AG04450 (cell line): ENCODE data around the gene ABCB6. TPM values are rescaled to one million over a fixed set of nuclear protein-coding genes. Genes with fewer than 3 reads are reported as not detected.

Experiments used
- CTCF ChIA-PET: fragments of 300-600, 350-600 bp; formaldehyde crosslinking; extraction: SDS; loops from one replicate; lab custom pipeline; 2022; ENCODE audit warnings: antibody characterized with exemption, inconsistent platforms; lab: Charles Lee
- POLR2A ChIA-PET: fragments of 350-600 bp; formaldehyde crosslinking; extraction: SDS; loops from one replicate; lab custom pipeline; 2021; ENCODE audit warnings: antibody characterized with exemption, inconsistent platforms; lab: Yijun Ruan, JAX
- DNase-seq: peaks from one replicate; pipeline ENCODE4 v3.0.0-alpha.2; 2011; ENCODE audit warnings: low read depth, low spot score
- H3K27ac ChIP-seq: one replicate; pipeline ENCODE4 v1.5.1; 2012; ENCODE audit warnings: low read depth, low read length, control low read depth
- H3K27me3 ChIP-seq: one replicate; pipeline ENCODE4 v1.6.0; 2012; ENCODE audit warnings: low read length; ENCODE audit not compliant: control insufficient read depth, insufficient read depth
- H3K4me3 ChIP-seq: 2 replicates; pipeline ENCODE4 v1.5.1; 2011; ENCODE audit warnings: mild to moderate bottlenecking, low read depth, low read length, control low read depth
- H3K9me3 ChIP-seq: 2 replicates; pipeline ENCODE4 v1.5.1; 2012; ENCODE audit warnings: low read length; ENCODE audit not compliant: control insufficient read depth, insufficient read depth
- polyA plus RNA-seq: library from polyadenylated mRNA; depleted of rRNA; stranded (reverse); fragments of >200 nt; gene quantifications from 2 replicates; pipeline ENCODE4 v1.2.3, GENCODE V29; 2011
- TF ChIP-seq, protein P1 (sequence below): IDR thresholded peaks from 2 replicates; pipeline ENCODE4 v1.5.1; 2011; ENCODE audit warnings: low read depth, low read length, control low read depth, inconsistent platforms

Gene ABCB6
- polyA plus RNA-seq, 1 experiment = 22.2 TPM

DNA sequence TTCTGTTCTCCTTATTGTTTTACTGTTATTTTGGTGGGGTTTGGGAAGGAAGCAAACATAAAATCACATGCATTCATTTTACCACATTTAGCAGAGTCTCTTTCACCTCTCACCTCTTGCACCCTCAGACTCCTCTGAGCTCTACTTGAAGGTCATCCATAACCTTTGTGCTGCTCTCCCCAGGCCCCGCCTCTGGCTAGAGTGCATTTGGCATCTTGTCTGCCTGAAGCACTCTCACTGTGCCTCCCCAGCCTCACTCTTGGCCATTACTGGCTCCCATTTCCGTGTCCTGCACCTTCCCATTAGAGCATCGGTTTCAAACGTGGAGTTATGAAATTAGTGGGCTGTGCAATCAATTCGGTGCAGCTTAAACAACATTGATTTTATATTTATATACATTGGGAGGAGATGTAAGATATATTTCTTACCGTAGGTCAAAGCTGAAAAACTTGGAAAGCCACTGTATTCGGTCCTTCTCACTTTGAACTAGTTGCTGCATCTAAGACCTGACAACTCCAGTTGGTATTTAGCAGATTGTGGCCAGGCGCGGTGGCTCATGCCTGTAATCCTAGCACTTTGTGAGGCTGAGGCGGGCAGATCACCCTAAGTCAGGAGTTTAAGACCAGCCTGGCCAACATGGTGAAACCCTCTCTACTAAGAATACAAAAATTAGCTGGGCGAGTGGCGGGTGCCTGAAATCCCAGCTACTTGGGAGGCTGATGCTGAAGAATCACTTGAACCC is 19.1 kb downstream of the ABCB6 start:
- no peak for DNase-seq
- ChIA-PET POLR2A (no interaction called here), CTCF (interaction anchor here (0.7 kb wide), 1 partner anchor 141 kb away, joined by 3 read pairs; no protein-coding TSS in a partner anchor)
- Histone ChIP-seq H3K27me3 (no peaks in the 10 kb centered on the region), H3K9me3 (peaks cover 3% of the 10 kb centered on the region), H3K27ac (no peak overlapping the region), H3K4me3 (no peak overlapping the region)
- TF ChIP-seq, protein P1, sequence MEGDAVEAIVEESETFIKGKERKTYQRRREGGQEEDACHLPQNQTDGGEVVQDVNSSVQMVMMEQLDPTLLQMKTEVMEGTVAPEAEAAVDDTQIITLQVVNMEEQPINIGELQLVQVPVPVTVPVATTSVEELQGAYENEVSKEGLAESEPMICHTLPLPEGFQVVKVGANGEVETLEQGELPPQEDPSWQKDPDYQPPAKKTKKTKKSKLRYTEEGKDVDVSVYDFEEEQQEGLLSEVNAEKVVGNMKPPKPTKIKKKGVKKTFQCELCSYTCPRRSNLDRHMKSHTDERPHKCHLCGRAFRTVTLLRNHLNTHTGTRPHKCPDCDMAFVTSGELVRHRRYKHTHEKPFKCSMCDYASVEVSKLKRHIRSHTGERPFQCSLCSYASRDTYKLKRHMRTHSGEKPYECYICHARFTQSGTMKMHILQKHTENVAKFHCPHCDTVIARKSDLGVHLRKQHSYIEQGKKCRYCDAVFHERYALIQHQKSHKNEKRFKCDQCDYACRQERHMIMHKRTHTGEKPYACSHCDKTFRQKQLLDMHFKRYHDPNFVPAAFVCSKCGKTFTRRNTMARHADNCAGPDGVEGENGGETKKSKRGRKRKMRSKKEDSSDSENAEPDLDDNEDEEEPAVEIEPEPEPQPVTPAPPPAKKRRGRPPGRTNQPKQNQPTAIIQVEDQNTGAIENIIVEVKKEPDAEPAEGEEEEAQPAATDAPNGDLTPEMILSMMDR = no peak

DNA sequence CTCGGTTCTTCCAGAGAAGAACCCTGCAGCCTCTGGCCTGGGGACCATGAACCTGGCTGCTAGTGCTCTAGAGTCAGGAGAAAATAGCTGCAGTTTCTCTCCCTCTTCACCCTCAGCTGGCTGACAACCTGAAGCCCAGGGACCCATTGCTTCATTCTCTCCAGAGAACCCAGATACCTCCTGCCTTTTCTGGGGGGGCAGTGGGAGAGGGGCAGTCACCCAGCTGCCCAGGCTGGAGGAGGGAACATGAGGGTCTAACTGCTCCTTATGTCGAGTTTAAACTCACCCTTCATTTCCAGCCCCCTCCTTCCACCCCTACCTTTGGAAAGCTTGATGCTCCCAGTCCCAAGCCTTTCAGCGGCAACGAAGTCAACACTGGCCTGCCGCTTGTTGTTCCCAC is 19.8 kb downstream of the ABCB6 start:
- TF ChIP-seq, protein P1 = no peak
- Histone ChIP-seq H3K4me3 (no peak overlapping the region), H3K9me3 (peaks cover 3% of the 10 kb centered on the region; the same call in 1 of the 2 replicates), H3K27me3 (no peaks in the 10 kb centered on the region), H3K27ac (no peak overlapping the region)
- ChIA-PET POLR2A (no interaction called here), CTCF (interaction anchor here (0.7 kb wide), 1 partner anchor 140 kb away, joined by 3 read pairs; no protein-coding TSS in a partner anchor)
- no peak for DNase-seq

DNA sequence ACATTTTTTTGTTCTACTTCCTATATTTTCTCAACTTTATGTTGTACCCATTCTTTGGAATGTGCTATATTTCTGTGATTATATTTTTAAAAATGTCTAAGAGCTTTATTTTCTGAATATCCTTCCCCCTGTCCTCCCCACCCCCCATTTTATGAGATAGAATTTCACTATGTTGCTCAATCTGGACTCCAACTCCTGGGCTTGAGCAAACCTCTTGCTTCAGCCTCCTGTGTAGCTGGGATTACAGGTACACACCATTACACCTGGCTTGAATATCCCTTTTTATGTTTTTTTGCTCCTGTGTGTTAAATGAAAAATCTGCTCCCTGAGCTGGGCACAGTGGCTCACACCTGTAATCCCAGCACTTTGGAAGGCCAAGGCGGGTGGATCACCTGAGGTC is 21.4 kb downstream of the ABCB6 start:
- no peak overlapping the region for H3K27ac ChIP-seq
- POLR2A ChIA-PET = interaction anchor here (1.1 kb wide), 1 partner anchor 17 kb away, joined by 5 read pairs; no protein-coding TSS in a partner anchor
- CTCF ChIA-PET = interaction anchor here (1.7 kb wide), 1 partner anchor 38 kb away, joined by 4 read pairs; no protein-coding TSS in a partner anchor

DNA sequence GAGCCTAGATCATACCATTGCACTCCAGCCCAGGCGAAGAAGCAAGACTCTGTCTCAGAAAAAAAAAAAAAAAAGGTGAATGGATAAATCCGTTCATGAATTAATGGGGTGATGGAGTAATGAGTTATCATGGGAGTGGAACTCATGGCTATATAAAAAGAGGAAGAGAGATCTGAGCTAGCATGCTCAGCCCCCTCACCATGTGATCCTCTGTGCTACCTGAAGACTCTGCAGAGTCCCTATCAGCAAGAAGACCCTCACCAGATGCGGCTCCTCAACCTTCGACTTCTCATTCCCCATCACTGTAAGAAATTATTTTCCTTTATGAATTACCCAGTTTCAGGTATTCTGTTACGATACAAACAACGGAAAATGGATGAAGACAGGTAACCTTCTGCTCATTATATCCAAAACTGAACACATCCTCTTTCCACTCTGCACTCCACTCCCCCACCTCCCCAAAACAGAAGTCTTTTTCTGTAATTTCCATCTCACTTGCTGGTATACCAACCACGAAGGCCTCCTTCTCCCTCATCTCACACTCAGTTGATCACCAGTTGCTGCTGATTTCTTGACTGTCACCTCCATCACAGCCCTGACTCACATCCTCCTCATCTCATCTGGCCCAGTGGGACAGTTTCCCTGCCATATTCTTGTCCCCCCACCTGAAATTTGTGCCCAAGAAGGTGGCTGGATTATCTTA is 31.9 kb downstream of the ABCB6 start:
- no peak for DNase-seq
- CTCF ChIA-PET = no interaction called here
- Histone ChIP-seq H3K27ac (no peak overlapping the region), H3K27me3 (no peaks in the 10 kb centered on the region), H3K9me3 (no peaks in the 10 kb centered on the region), H3K4me3 (no peak overlapping the region)
- TF ChIP-seq, protein P1 = no peak
- POLR2A ChIA-PET = no interaction called here

More for the DNA sequence above, 21.4 kb downstream of the ABCB6 start:
- DNase-seq = no peak
- no peaks in the 10 kb centered on the region for H3K27me3 ChIP-seq
- H3K9me3 ChIP-seq = peaks cover 3% of the 10 kb centered on the region; the same call in 1 of the 2 replicates
- TF ChIP-seq, protein P1 = no peak
- H3K4me3 ChIP-seq = no peak overlapping the region

DNA sequence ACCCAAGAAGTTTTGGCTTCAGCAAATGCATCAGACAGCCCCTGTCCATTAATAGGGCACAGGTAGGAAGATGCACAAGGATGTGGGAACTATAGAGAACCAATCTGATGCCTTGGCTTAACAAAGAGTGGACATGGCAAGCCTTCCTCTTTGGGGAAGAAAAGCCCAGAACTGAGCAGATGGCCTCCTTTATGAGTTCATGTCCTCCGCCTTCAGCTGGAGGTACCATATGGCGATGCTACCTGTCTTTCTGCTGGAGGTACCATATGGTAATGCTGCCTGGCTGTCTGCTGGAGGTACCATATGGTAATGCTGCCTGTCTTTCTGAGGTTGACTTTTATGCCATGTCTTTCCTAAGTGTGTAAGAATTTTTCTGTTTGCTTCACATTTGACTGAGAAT is 34.6 kb downstream of the ABCB6 start:
- no peak overlapping the region for H3K27ac ChIP-seq
- TF ChIP-seq, protein P1 = no peak
- no peaks in the 10 kb centered on the region for H3K27me3 ChIP-seq
- no peaks in the 10 kb centered on the region for H3K9me3 ChIP-seq
- CTCF ChIA-PET = interaction anchor here (1.0 to 1.8 kb wide), 2 partner anchors 25 to 94 kb away, joined by 3 to 4 read pairs; no protein-coding TSS in a partner anchor
- DNase-seq = no peak
- POLR2A ChIA-PET = no interaction called here
- no peak overlapping the region for H3K4me3 ChIP-seq
